Spleen (tissue), 7 donors: ENCODE data around the gene PIGQ.

Experiments used
- CTCF ChIP-seq, 11 experiments: fragments of 200-600 bp in 7 of 11; fragments of 450-650 bp in 4 of 11; sonication (generic) in 4 of 11; IDR thresholded peaks in 8 of 11; conservative IDR thresholded peaks in 3 of 11; 1 replicate in 7 of 11; 2 replicates in 4 of 11; pipeline versions ENCODE4 v1.4.0 to v1.8.0; 2016 to 2021; ENCODE audit warnings: antibody characterized with exemption in 11 of 11, inconsistent platforms in 4 of 11, mild to moderate bottlenecking in 1 of 11
- POLR2A ChIP-seq, 3 donors: fragments of 450-650 bp; IDR thresholded peaks; one replicate each; pipeline ENCODE4 v1.5.1; 2017; ENCODE audit warnings: antibody characterized with exemption in 3 of 3, mild to moderate bottlenecking in 1 of 3
- donor health status: DM: no; HTN: no; CAD: no; lungs with moderate emphysema.
- donor health status: DM: no; HTN: no; CAD: no.
- donor health status: DM: no; HTN: no; CAD: no.

GRCh38 chr16:561413-561794 is 8.4 kb upstream of the PIGQ start:
- no peak for TF ChIP-seq CTCF (IDR thresholded peaks at IDR 0.05 in 8 of 11, conservative IDR thresholded peaks at IDR 0.05 in 3 of 11)
- TF ChIP-seq POLR2A (IDR thresholded peaks at IDR 0.05): no peak
